ELR (cell line): ENCODE results near the gene PRM3.

Experiments used
- DNase-seq: peaks from one replicate; pipeline ENCODE4 v3.0.0-alpha.2; 2015; ENCODE audit warnings: low read depth

PRM3 gene

DNA sequence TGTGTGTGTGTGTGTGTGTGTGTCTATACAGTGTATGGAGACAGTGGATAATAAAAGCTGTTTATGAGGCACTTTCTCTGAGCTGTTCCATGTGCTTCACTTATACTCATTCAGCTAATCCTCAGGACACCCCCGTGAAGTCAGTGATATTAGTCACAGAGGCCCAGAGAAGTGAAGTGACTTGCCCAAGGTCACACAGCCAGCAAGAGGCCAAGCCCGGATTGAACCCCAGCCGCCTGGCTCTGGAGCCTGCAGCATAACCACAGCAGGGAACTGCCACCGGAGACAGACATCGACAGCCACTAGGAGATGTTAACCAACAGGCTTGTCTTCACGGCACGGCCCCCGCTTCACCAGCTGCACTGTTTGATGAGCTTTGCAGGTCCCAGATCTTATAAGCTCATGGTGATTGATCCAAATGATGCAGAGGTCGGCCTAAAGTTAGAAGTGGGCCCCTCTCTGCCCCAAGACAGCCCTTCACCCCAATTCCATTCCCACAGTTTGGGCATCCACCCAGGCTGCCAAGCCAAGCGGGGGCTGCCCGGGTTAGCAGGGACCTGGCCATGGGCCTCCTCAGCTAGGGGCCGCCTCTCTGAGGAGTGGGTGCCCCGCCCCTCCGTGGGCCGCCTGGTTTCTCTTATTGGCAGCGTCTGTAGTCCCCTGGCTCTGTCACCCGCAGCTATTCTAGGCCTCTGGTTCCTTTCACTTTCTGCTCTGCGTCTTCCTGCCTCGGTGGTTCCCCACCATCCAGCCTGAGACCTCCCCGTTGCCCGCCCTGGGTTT, 48.3 kb downstream of the PRM3 start:
- DNase-seq = no peak

DNA sequence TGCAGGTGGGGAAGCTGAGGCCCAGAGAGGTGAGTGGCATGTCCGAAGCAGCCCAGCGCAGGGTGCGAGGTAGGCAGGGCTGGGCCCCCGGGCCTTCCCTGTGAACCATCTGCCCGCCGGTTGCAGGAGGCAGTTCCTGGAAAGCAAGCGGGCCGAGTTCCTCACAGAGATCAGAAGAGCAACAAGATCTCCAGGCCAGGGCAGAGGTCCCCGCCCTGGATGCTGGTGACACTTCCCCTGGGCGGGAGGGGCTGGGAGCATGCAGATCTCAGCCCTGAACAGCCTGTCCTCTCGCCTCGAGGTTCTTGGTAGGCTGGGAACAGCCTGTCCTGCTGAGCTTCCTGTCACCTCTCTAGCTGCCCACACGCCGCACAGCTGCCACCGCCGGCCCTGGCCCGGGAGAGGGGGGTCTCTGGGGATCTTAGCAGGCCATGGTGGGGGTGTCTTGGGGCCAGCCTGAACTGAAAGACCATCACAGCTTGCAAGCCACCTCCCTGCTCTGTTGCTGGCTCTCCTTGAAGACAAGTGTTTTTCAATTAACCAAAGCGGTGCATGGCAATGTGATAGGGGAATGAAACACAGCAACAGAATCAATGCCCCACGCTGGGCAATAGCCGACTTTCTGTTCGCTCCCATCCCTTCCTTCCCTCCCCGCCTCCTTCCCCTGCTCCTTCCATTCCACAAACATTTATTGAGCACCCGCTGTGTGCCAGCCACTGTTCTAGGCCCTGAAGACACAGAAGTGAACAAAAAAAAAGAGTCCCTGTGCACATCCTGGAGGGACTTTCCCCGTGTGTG, 49.1 kb downstream of the PRM3 start:
- no peak for DNase-seq
